GM12878 (cell line): ENCODE data around the gene TMTC1. TPM values are rescaled to one million over a fixed set of nuclear protein-coding genes. Genes with fewer than 3 reads are reported as not detected.

Experiments
- ATAC-seq: fragments of 200-7000 bp; cut with Tn5 transposase; 3 replicates; pipeline ENCODE4 v1.9.1; 2020; ENCODE audit warnings: mild to moderate bottlenecking, moderate library complexity
- BruUV-seq: library from RNA; stranded (reverse); fragments of 400-500 nt; replicated peaks from 2 replicates; lab custom pipeline; 2021; lab: Mats Ljungman, UMichigan
- CTCF ChIA-PET: fragments of 300-600 bp; sonication (Branson Sonifier 250); formaldehyde crosslinking; extraction: SDS; loops from one replicate; lab custom pipeline; 2021; ENCODE audit warnings: inconsistent platforms; lab: Yijun Ruan, JAX
- POLR2A ChIA-PET: fragments of 350-600 bp; formaldehyde crosslinking; extraction: SDS; loops from one replicate; lab custom pipeline; 2021; ENCODE audit warnings: inconsistent platforms; lab: Charles Lee
- RAD21 ChIA-PET: fragments of 300-600 bp; sonication (Branson Sonifier 250); formaldehyde crosslinking; loops from one replicate; lab custom pipeline; 2023; ENCODE audit warnings: antibody characterized with exemption; ENCODE audit not compliant: unreplicated experiment; lab: Charles Lee
- SMC1A ChIA-PET: fragments of 300-600 bp; sonication (Branson Sonifier 250); formaldehyde crosslinking; loops from one replicate; lab custom pipeline; 2023; ENCODE audit not compliant: unreplicated experiment, uncharacterized antibody; lab: Charles Lee
- DNase-seq: peaks from one replicate; pipeline ENCODE4 v3.0.0-alpha.2; 2011; ENCODE audit warnings: low read depth, low spot score
- FAIRE-seq: peaks from 3 replicates; lab custom pipeline; 2011; peaks lifted over from hg19 to GRCh38; lab: Jason Lieb, UNC
- H2AFZ ChIP-seq: 2 replicates; pipeline ENCODE4 v1.6.0; 2011; ENCODE audit warnings: low read depth, low read length, control low read depth; ENCODE audit not compliant: control insufficient read depth
- H3K27ac ChIP-seq: 2 replicates; pipeline ENCODE4 v1.5.1; 2011; ENCODE audit warnings: control low read depth; ENCODE audit not compliant: control insufficient read depth, insufficient read depth
- H3K27me3 ChIP-seq, 2 experiments: replicated peaks in 1 of 2; 2 replicates each; pipeline versions ENCODE4 v1.6.0 to v1.6.1; 2011; ENCODE audit warnings: low read length in 1 of 2; ENCODE audit not compliant: control insufficient read depth in 2 of 2, insufficient read depth in 2 of 2
- H3K36me3 ChIP-seq, 2 experiments: 2 replicates each; pipeline ENCODE4 v1.5.1; 2011; ENCODE audit warnings: low read length in 1 of 2; ENCODE audit not compliant: control insufficient read depth in 2 of 2, insufficient read depth in 2 of 2
- H3K4me1 ChIP-seq: 2 replicates; pipeline ENCODE4 v1.6.1; 2011; ENCODE audit warnings: mild to moderate bottlenecking, low read length, moderate library complexity, mixed read lengths; ENCODE audit not compliant: control insufficient read depth, insufficient read depth
- H3K4me2 ChIP-seq: 2 replicates; pipeline ENCODE4 v1.6.0; 2011; ENCODE audit warnings: control low read depth; ENCODE audit not compliant: control insufficient read depth, insufficient read depth
- H3K4me3 ChIP-seq: fragments of 200-600 bp; sonication (generic); 2 replicates; pipeline ENCODE4 v1.5.1; 2016
- H3K79me2 ChIP-seq: 2 replicates; pipeline ENCODE4 v1.6.0; 2011; ENCODE audit warnings: low read length; ENCODE audit not compliant: control insufficient read depth, insufficient read depth
- H3K9ac ChIP-seq: 2 replicates; pipeline ENCODE4 v1.8.0; 2011; ENCODE audit warnings: low read length, control low read depth, mixed read lengths; ENCODE audit not compliant: control insufficient read depth, insufficient read depth
- H3K9me3 ChIP-seq: replicated peaks from 3 replicates; pipeline ENCODE4 v1.5.1; 2011; ENCODE audit warnings: mild to moderate bottlenecking, low read length; ENCODE audit not compliant: control insufficient read depth, insufficient read depth
- H4K20me1 ChIP-seq: 2 replicates; pipeline ENCODE4 v1.6.0; 2011; ENCODE audit not compliant: control insufficient read depth, insufficient read depth
- E2F8 ChIP-seq: fragments of 450-650 bp; IDR thresholded peaks from 2 replicates; pipeline ENCODE4 v1.6.1; 2018; ENCODE audit warnings: mild to moderate bottlenecking, low read depth, moderate library complexity; ENCODE audit not compliant: partially characterized antibody
- IKZF2 ChIP-seq, 2 experiments: fragments of 450-650 bp; IDR thresholded peaks; 2 replicates each; pipeline ENCODE4 v1.6.1; 2017; ENCODE audit warnings: mild to moderate bottlenecking in 2 of 2, moderate library complexity in 2 of 2
- WGBS: methylation state at CpG from one replicate; pipeline ENCODE4 v1.1.6; 2016; ENCODE audit warnings: low lambda C conversion rate; ENCODE audit not compliant: insufficient replicate concordance, insufficient coverage; ENCODE audit errors: missing lambda C conversion rate; 5-methylcytosine and 5-hydroxymethylcytosine counted together
- in situ Hi-C: fragments of 300-500 bp; cut with MboI; formaldehyde crosslinking; loops from 9 replicates; pipeline ENCODE4 v1.14.3; 2018; ENCODE audit warnings: mixed read lengths
- intact Hi-C: fragments of 100-400 bp; cut with micrococcal nuclease; formaldehyde crosslinking; loops from one replicate; pipeline ENCODE4 v1.14.2; 2022; ENCODE audit not compliant: unreplicated experiment
- polyA plus RNA-seq, 11 experiments: library from polyadenylated mRNA; depleted of rRNA in 4 of 11; unstranded in 6 of 11; stranded (reverse) in 5 of 11; fragments of >200 nt; fragmentation: Nextera tagmentation in 4 of 11; fragmentation: Illumina TruSeq in 1 of 11; extraction: Ambion mirVana in 4 of 11; extraction: Trizol in 1 of 11; gene quantifications; 1 replicate in 1 of 11; 2 replicates in 10 of 11; pipeline versions ENCODE4 v1.2.1 to v1.2.3, GENCODE V29; 2011 to 2016; ENCODE audit warnings: inconsistent platforms in 2 of 11, missing spikeins in 2 of 11, low read depth in 1 of 11
- total RNA-seq, 4 experiments: library from RNA; depleted of rRNA in 3 of 4; stranded (reverse); fragments of >200 nt in 3 of 4; fragmentation: Illumina TruSeq in 1 of 4; extraction: Trizol in 1 of 4; gene quantifications; 2 replicates each; pipeline versions ENCODE4 v1.2.1 to v1.2.3, GENCODE V29; 2013 to 2021

Gene TMTC1
- total and polyA plus RNA-seq, 10 of the 15 experiments (the other 5 are each of a cell fraction or from before 2014, with no cell fraction given), result 0.10 to 20.9 (median 0.57) TPM

GRCh38 chr12:29742646-29743045 is 41.1 kb downstream of the TMTC1 start (continued):
- no peak for TF ChIP-seq E2F8

- H2AFZ ChIP-seq, result no peak overlapping the region
- 55% methylated on average over 7 of the region's 7 CpGs for WGBS
- in situ Hi-C loops (no loop called here), intact Hi-C loops (no loop called here)
- H3K4me2 ChIP-seq, result no peak overlapping the region
- DNase-seq (no peak), FAIRE-seq (no peak), ATAC-seq (no peak)
- ChIA-PET RAD21 (interaction anchor here (0.8 to 3.1 kb wide), 5 partner anchors 8 to 74 kb away, joined by 3 to 8 read pairs (median 3); no protein-coding TSS in a partner anchor), POLR2A (interaction anchor here (1.0 to 2.9 kb wide), 5 partner anchors 8 to 50 kb away, joined by 3 to 7 read pairs (median 4); no protein-coding TSS in a partner anchor), SMC1A (interaction anchor here (0.8 to 4.3 kb wide), 16 partner anchors 8 to 221 kb away, joined by 3 to 26 read pairs (median 4); no protein-coding TSS in a partner anchor), CTCF (interaction anchor here (0.7 to 2.1 kb wide), 4 partner anchors 11 to 85 kb away, joined by 3 to 5 read pairs (median 5); no protein-coding TSS in a partner anchor)
- H4K20me1 ChIP-seq, result no peaks in the 10 kb centered on the region
- TF ChIP-seq IKZF2 (IDR thresholded peaks at IDR 0.05), result no peak
- no peak overlapping the region for H3K9ac ChIP-seq
- H3K4me3 ChIP-seq, result no peak overlapping the region
- H3K79me2 ChIP-seq, result no peaks in the 10 kb centered on the region
- no TSS peak for BruUV-seq
- no peaks in the 10 kb centered on the region for H3K4me1 ChIP-seq
- no peaks in the 10 kb centered on the region for H3K27me3 ChIP-seq
- no peaks in the 10 kb centered on the region for H3K9me3 ChIP-seq
- no peak overlapping the region for H3K27ac ChIP-seq
- H3K36me3 ChIP-seq, result no peaks in the 10 kb centered on the region
Observed at GRCh38 chr12:29741342-29742241, 42.1 kb downstream of the TMTC1 start.
